Measurements from ENCODE around the gene ABHD13.
"Not testable (repeated sequence)": the region's sequence is repeated elsewhere in the genome, so short reads cannot be mapped to it uniquely, and the experiment has no call there.

ABHD13 gene

DNA sequence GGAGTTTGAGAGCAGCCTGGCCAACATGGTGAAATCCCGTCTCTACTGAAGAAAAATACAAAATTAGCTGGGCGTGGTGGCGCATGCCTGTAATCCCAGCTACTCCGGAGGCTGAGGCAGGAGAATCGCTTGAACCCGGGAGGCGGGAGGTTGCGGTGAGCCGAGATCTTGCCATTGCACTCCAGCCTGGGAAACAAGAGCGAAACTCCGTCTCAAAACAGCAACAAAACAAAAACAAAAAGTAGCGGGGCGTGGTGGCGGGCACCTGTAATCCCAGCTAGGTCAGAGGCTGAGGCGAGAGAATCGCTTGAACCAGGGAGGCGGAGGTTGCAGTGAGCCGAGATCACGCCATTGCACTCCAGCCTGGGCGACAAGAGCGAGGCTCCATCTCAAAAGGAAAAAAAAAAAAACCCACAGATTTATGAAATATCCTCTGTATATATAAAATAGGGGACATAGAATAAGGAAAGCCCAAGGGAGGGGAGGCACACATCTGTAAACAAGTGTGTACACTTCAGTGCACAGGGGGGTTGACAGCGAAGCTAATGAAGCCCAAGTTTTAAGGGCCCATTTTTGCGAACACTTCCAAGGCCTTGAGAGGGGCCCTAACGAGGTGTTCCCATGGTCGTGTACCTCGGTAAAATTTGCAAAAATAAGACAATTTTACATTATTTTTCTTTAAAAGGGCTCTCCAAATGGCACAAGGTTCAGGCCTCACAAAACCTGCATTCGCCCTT is 717 bp upstream of the ABHD13 start:
- DNase-seq; in situ Hi-C loops (cut with HindIII; ENCODE audit: low pct_ligation_motif_present, low pct_unique_long_range_greater_than_20kb, low sequenced_read_pairs): not testable (repeated sequence)

DNA sequence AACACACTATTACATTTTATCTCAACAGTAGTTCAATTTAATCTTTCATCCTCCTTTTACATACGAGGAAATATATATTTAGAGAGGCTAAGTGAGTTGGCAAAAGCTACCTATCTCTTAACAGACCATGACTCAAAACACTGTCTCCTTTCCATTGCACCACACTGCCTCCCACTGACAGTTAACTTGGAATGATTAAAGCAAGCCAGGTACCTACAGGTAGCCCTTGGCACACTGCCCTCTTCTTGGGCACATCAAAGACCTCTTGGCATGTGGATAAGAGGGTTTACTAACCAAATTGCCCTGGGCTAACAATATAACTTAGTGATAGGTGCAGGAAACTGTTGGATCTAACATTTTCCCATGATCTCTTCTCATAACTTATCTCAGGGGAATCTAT is 1.8 kb downstream of the ABHD13 start:
- no peak for DNase-seq

DNA sequence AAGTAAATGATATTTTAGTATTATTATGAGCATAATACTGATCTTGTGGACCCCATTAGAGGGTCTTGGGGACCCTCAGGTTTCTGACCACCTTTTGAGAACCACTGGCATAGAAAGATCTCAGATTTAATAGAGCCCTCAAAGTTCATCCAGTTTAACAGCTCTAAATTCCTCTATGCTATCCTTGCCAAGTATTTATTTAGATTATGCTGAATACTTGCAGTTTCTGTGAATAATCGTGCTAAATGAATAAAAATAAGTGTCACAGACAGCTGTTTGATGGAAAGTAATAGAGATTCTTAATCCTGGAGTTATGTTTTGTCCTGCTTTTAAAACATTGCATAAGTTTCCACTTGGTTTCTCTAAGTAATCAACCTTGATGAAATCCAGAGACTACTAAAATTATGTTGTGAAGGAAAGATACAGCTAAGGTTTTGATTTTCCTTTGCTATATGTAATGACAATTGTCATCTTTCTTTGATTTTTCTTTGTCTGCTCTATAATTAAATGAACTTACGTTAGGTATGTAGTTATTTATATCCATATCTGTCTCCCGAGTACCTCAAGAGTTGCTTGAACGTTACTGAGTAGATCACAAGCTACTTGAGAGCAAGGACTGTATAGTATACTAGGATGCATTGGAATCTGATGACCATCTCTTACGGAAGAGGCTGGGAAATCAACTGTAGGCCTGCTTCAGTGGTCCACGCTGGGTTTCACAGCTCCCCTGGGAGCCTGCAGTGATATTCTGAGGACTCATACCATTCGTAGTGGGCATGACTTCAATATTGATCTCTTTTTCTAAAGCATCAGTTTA is 5.7 kb downstream of the ABHD13 start:
- no peak for DNase-seq
- in situ Hi-C loops (cut with HindIII; ENCODE audit: low pct_ligation_motif_present, low pct_unique_long_range_greater_than_20kb, low sequenced_read_pairs), result no loop called here

More for the DNA sequence above, 1.8 kb downstream of the ABHD13 start:
- in situ Hi-C loops (cut with HindIII; ENCODE audit: low pct_ligation_motif_present, low pct_unique_long_range_greater_than_20kb, low sequenced_read_pairs), result no loop called here

DNA sequence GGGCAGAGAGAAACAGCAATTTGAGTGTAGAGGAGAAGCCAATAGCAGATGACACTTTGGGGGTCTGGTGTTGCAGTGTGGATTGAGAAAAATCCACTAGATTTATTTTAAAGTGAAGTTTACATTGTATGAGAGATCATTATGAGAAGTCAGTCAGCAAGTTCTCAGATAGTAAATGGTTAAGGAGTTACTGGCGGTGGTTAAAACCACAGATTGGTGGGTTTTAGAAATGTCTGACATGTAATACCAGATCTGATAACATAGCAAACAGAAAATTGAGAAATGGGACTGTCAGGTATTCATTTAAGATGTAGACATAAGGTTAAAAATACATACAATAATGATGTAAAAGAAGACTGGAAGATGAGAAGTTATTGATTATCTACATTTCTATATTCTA is 7.2 kb downstream of the ABHD13 start:
- in situ Hi-C loops (cut with HindIII; ENCODE audit: low pct_ligation_motif_present, low pct_unique_long_range_greater_than_20kb, low sequenced_read_pairs), result no loop called here
- DNase-seq, result no peak

DNA sequence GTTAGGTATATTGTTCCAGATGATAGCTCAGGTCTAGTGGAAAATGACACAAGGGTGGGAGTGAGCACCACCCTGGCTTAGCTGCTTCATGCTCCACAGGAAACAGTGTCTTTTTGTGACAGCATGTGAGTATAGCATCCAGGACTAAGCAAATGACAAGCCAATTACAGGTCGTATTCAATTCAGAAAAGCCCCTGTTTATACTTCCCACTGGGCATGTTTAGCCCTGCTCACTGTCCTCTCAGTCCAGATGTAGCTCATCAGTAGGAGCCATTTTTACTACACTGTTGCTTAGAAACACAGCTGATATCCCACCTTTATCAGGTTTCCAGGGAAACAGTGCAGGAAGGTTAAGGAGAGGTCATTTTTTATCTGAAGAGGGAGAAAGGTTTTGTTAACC is 8.0 kb downstream of the ABHD13 start:
- in situ Hi-C loops (cut with HindIII; ENCODE audit: low pct_ligation_motif_present, low pct_unique_long_range_greater_than_20kb, low sequenced_read_pairs), result no loop called here
- DNase-seq, result no peak

DNA sequence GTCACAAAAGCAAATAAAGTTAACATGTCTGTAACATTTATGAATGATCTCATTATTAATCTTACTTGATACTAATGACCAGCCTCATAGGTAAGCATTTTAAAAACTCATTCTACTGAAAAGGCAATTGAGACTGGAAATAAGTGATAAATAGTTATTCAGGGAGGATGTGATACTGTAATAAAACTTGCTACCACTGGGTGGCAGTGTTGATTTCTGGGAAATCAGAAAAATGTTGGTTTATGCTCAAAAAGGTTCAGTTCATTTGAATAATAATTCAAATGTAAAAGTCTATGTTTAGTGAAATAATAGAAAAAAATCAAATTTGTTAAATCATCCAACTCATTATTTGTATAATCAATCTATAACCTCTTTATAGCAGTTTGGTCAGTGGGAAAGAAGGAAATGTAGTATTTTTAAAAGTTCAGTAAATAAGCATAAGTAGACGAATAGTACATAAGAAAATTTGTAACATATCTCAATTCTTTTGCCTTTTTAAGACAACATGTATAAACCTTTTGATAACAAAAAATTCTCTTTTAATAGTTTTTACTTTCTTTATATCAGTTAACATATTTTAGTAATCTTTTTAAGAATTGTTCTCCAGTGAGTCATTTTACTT is 9.6 kb downstream of the ABHD13 start:
- DNase-seq, result peak; percentile 27
- in situ Hi-C loops (cut with HindIII; ENCODE audit: low pct_ligation_motif_present, low pct_unique_long_range_greater_than_20kb, low sequenced_read_pairs), result no loop called here

DNA sequence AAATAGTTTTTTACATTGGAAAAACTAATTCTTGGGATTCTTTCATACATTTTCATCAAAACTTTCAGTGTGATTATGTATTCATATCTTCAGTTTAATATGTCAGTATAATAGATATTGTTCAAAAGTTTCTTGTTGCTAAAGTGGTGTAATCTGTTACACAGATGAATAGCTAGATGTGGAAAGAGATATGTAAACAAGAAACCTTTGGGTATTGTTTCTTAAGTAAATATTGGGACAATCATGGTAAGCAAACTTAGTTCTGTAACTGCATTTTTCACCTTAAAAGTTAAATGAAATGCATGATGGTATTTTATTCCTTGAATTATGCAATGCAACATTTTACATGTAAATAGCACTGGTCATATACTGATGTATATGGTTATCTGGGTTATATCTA is 12.2 kb downstream of the ABHD13 start:
- DNase-seq, result no peak
- in situ Hi-C loops (cut with HindIII; ENCODE audit: low pct_ligation_motif_present, low pct_unique_long_range_greater_than_20kb, low sequenced_read_pairs), result no loop called here

DNA sequence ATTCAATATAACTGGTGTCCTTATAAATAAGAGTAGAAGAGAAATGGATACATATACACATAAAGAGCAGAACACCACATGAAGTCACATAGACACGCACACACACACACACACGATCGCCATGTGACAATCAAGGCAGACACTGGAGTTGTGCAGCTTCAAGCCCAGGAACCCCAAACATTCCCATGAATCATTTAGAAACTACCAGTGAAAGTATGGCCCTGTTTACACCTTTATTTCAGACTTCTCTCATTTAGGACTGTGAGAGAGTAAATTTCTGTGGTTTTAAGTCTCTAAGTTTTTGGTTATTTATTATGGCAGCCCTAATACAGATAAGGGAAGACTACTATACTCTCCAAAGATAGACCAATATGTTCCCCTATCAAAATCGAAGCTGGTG is 31.0 kb downstream of the ABHD13 start:
- in situ Hi-C loops (cut with HindIII; ENCODE audit: low pct_ligation_motif_present, low pct_unique_long_range_greater_than_20kb, low sequenced_read_pairs), result no loop called here
- no peak for DNase-seq

DNA sequence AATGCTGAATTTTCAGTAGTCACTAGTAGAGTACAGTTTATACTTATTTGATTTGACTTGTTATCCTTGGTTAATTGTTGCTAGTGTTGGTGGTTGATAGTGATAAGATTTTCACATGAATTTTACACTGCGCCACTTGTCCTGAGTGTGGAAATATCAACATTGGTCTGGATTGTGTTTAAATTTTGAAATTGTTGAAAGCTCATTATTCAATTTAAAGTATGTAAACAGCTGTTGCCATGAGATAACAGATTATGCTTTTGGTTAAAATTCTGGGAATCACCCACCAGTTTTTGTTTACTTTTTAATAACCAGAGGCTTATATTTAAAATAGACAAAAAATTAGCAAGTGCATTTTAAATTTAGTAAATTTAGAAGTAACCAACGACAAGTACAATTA is 39.1 kb downstream of the ABHD13 start:
- no peak for DNase-seq
- in situ Hi-C loops (cut with HindIII; ENCODE audit: low pct_ligation_motif_present, low pct_unique_long_range_greater_than_20kb, low sequenced_read_pairs), result no loop called here

DNA sequence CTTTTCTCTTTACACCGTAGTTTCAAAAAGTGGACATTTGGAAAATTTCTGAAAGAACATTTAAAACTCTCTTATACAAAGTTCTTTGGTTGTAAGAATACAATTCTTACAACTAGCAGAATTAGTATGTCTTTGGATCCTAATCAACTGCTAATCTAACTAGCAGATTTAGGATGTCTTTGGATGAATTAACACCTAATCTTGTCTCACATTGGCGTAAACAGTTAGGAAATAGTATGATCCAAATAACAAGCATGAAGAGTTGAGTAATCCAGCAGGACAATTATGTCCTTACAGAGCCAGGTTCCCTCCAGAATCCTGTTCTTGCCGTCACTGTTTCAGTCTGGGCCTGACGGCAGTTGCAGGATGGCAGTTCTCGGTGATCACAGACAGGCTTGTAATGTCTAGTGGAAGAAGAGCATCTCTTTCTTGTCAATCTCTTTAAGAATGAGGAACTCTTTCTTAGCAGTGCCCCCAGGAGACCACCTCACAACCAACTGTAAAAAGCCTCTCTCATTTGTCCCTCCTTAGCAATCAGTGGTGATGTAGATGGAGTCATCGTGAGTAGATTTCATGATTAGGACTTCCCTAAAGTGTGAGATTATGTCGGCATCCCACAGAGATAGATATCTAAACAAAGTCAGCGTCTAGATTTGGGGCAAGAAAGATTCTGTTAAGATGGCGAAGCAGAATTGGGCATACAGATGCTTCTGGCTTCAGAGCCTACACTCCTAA is 45.6 kb downstream of the ABHD13 start:
- in situ Hi-C loops (cut with HindIII; ENCODE audit: low pct_ligation_motif_present, low pct_unique_long_range_greater_than_20kb, low sequenced_read_pairs), result no loop called here
- DNase-seq, result no peak

DNA sequence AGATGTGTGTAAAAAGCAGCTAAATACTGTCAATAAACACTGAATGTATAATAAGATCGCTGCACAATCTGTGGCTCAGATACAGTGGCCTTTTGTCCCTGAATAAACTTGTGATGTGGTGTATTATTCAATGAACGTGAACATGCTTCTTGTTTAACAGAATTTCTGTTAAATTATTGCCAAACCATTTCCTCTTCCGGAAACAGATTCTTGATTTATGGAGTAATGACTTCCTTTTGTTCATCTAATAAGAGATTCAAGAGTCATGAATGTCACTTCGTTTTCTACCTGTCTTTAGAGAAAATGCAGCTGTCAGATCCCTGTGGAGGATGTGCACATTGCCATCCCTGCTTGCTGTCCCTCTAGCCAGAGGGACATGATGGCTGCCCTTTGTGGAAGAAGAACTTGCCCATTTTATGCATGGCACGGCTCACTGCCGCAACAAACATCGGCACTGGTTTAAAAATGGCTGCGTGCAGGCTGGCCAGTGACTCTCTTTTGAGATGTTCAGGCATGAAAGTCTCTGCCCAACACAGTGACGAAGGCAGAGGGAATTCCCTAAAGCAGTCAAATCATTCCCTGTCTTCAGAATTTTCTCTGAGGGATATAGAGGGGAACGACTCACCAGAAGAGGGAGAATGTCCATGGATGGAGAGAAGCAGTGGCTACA is 48.3 kb downstream of the ABHD13 start:
- in situ Hi-C loops (cut with HindIII; ENCODE audit: low pct_ligation_motif_present, low pct_unique_long_range_greater_than_20kb, low sequenced_read_pairs), result no loop called here
- DNase-seq, result no peak

DNA sequence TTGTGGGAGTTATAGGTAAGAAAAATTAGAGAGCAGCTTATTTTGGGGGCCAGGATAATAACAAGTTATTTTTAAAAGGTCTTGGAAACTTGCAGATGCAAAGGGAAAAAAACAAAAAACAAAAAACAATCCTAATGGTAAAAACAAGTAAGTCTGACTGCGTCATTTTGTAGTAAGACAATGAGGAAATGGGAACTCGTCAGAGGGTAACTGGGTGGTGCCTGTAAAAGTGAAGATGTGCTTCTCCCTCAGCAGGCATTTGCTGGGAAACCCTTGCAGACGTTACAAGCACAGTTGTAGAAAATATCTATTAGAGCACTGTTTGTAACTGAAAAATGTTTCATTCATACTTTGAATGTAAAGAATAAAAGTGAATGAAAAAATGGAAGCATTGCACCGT is 49.2 kb downstream of the ABHD13 start:
- in situ Hi-C loops (cut with HindIII; ENCODE audit: low pct_ligation_motif_present, low pct_unique_long_range_greater_than_20kb, low sequenced_read_pairs), result no loop called here
- DNase-seq, result no peak

DNA sequence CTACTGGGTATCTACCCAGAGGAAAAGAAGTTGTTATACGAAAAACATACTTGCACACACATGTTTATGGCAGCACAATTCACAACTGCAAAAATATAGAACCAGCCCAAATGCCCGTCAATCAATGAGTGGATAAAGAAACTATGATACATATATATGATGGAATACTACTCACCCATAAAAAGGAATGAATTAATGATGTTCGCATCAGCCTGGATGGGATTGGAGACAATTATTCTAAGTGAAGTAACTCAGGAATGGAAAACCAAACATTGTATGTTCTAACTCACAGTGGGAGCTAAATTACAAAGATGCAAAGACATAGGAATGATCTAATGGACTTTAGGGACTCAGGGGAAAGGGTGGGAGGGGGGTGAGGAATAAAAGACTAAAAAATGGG is 49.7 kb downstream of the ABHD13 start:
- DNase-seq; in situ Hi-C loops (cut with HindIII; ENCODE audit: low pct_ligation_motif_present, low pct_unique_long_range_greater_than_20kb, low sequenced_read_pairs): not testable (repeated sequence)

DNA sequence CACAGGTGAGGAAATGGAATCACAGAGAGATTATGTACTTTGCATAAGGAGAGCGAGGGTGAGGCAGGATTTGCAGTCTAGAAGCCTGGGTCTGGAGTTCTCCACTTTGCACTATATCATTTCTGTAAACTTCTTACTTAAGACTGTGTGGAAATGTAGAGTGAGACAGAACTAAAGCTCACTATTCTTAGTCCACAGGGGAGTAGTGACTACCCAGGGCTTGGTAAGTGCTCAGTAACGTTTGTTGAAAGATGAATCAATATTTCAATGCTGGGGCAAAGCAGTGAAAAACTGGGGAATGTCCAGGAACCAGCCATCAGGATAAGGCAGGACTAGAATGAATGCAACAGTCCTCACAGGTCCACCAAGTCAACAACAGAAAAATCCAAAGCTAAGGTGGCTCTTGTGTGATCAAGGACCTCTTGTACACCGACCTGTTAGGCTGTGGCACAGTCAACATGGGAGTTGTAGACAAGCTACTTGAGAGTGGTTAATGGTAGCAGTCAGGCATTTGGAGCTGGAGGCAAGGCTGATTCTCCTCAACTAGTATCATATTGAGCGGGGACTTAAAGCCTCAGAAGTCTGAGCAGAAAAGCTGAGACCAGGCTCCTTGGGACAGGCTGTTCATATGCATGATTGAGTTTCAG is 50.4 kb downstream of the ABHD13 start:
- in situ Hi-C loops (cut with HindIII; ENCODE audit: low pct_ligation_motif_present, low pct_unique_long_range_greater_than_20kb, low sequenced_read_pairs), result no loop called here

DNA sequence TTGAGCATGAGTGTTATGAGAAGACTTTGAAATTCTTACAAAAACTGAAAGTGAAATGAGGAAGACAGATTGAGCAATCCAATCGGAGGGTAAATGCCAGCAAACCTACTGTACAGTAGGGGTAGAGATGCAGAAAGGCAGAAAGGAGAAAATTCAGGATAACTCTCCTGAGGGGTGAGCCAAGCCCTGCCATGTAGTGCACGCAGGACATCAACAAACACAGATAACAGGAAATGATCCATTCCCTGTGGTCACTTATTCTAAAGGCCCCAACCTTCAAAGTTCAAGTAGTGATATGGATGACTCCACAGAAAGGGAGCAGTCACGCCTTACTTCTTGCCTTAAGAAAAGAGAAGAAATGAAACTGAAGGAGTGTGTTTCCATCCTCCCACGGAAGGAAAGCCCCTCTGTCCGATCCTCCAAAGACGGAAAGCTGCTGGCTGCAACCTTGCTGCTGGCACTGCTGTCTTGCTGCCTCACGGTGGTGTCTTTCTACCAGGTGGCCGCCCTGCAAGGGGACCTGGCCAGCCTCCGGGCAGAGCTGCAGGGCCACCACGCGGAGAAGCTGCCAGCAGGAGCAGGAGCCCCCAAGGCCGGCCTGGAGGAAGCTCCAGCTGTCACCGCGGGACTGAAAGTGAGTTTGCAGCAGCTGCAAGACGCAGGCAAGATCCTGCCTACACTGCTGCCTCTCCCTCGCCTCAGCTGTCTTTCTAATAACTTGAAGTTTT is 51.6 kb downstream of the ABHD13 start, which contains the start of gene TNFSF13B:
Gene TNFSF13B (plus strand): TSS at position 118 of the 728 bp plus-strand sequence. CDS start 178 bp downstream, at position 296.
- in situ Hi-C loops (cut with HindIII; ENCODE audit: low pct_ligation_motif_present, low pct_unique_long_range_greater_than_20kb, low sequenced_read_pairs), result no loop called here

More for the DNA sequence above, 50.4 kb downstream of the ABHD13 start:
- no peak for DNase-seq

DNA sequence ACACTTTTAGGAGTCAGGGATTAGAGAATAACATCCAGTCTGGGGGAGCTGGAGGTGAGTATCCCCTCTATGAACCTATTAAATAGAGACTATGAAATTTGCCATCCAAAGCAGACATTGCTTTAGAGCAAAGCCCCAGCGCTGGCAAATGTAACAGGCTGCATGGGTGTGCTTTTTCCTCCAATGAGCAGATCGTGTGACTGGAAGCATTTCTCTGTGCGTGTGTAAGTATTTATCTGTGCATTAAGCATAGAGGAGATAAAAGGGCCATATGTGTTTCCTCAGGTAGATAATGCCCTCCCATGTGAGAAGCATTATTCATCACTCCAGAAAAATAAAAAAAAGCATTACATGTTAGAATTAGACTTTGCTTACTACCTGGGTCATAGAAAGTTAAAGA is 52.2 kb downstream of the ABHD13 start:
- peak; percentile 10 for DNase-seq
- in situ Hi-C loops (cut with HindIII; ENCODE audit: low pct_ligation_motif_present, low pct_unique_long_range_greater_than_20kb, low sequenced_read_pairs), result no loop called here

More for the DNA sequence above, 51.6 kb downstream of the ABHD13 start, which contains the start of gene TNFSF13B:
- peak; percentile 21 for DNase-seq

DNA sequence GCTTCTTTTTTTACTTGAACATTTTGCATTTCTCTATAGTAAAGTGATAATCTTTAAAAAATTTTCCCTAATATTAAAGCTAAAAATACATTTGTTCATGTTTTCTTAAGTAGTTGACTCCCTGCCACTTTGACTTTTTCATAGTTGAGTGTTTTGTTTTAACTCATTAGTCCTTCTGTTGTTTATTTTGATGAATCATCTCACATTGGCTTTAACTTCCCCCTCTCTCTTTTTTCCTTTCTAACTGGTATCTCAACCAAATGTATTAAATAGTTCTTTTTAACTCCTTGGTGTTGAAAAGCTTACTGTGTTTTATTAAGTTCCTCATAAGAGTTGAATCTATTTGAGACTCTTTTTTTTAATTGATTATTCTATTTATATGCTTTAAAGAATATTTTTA is 54.1 kb downstream of the ABHD13 start:
- no peak for DNase-seq
- in situ Hi-C loops (cut with HindIII; ENCODE audit: low pct_ligation_motif_present, low pct_unique_long_range_greater_than_20kb, low sequenced_read_pairs), result no loop called here

Measured in ACHN (cell line).